NK-92 (cell line): ENCODE data around the gene TNFRSF4.
"Not testable (repeated sequence)": the region's sequence is repeated elsewhere in the genome, so short reads cannot be mapped to it uniquely, and the experiment has no call there.

Experiments used
- DNase-seq: peaks from one replicate; lab custom pipeline; 2025; ENCODE audit not compliant: unreplicated experiment; lab: John Stamatoyannopoulos, UW

TNFRSF4 gene

DNA sequence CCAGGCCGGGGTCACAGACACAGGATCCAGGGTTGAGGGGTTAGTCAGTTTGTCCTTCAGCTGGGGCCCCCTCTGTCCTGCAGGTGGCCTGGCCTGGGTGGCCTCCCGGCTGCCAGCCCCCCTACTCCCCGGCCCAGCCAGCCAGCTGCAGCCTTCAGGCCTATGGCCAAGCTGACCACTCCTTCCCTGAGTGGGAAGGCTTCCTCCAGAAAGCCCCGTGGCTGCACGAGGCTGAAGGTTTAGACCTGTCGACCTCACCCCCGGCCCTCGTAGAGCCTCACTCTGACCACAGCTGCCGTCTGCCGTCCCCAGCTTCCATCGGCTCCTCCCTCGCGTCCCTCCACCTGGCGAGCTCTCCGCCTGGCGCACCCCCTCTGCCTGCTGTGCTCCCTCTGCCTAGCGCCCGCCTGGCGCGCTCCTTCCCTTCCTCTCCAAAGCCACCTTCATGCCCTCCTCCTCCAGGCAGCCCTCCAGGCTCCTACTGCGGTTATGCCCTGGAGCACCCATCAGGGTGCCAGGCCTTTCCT, 30.7 kb downstream of the TNFRSF4 start:
- DNase-seq, result no peak

DNA sequence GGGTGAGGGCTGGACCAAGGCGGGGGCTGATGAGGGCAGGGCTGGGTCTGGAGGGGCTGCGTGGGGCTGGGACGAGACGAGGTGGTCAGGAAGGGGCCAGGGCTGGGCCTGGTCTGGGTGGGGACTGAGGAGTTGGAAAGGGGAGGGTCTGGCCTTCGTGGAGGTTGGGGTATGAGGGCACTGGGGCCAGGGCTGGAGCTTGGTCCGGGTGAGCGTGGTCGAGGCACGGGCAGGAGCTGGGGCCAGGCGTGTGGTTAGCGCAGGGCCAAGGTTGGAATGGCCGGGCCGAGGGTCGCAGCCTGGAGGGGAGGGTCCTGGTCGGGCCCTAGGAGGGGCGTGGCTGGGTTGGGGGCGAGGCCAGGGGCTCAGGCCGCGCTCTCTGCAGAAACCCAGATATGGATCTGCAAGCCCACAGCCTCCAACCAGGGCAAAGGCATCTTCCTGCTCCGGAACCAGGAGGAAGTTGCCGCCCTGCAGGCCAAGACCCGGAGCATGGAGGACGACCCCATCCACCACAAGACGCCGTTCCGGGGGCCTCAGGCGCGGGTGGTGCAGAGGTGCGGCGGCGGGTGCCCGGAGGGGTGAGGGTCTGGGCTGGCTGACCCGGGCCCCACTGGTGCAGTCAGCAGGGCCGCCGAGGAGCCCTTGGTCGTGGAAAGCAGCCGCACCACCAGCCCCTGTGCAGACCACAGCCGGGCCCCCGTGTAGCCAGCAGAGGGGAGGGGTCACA, 31.3 kb downstream of the TNFRSF4 start:
- DNase-seq, result no peak

DNA sequence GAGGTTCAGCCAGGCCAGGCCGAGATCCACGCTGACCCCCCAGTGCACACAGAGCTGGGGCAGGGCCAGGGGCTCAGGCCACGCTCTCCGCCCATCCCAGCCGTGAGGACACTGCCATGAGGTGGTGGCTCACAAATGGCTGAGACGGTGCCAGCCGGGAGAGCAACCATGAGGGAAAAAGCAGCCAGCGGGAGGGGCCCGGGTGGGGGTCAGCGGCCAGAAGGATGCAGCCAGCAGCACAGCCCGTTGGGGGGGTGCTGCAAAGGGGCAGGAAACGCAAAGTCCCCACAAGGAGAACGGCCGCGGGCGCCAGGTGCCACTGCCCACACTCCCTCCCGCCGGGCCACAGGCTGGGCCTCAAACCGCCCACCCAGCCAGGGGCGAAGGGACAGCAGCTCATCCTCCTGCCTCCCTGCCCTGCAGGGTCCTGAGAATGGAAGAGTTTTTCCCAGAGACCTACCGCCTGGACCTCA, 32.0 kb downstream of the TNFRSF4 start:
- no peak for DNase-seq

DNA sequence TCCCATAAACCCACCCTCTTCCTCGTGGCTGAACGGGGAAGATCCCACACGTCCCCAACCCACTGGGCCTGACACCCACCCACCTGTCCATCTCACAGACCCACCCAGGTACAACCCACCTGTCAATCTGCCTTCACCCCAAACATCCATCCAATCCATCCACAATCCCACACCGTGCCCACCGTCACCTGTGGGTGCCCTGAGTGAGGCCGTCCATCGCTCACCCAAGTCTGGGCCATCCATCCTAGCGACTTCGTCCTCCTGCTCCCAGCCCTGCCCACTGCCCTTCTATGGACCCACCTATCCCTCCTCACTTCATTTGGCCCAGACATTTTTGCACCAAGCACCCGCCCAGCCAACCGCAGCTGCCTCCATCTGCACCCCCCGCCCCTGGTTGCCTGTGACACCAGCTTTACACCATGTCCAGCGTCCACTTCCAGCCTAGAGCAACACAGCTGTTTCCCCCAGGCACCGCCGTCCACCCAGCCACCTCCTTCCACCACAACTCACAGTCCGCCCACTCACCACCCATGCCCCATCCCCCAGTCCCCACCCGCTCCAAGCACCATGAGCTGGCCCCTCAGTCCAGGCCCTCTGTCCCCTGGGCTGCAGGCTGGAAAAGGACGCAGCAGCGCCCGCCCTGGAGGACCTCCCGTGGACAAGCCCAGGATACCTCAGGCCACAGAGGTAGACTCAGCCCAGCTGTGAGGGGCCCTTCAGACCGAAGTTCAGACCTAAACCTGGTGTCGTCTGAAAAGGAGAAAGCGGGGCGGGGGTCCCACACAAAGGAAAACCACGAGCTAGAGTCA, 32.6 kb downstream of the TNFRSF4 start:
- no peak for DNase-seq

DNA sequence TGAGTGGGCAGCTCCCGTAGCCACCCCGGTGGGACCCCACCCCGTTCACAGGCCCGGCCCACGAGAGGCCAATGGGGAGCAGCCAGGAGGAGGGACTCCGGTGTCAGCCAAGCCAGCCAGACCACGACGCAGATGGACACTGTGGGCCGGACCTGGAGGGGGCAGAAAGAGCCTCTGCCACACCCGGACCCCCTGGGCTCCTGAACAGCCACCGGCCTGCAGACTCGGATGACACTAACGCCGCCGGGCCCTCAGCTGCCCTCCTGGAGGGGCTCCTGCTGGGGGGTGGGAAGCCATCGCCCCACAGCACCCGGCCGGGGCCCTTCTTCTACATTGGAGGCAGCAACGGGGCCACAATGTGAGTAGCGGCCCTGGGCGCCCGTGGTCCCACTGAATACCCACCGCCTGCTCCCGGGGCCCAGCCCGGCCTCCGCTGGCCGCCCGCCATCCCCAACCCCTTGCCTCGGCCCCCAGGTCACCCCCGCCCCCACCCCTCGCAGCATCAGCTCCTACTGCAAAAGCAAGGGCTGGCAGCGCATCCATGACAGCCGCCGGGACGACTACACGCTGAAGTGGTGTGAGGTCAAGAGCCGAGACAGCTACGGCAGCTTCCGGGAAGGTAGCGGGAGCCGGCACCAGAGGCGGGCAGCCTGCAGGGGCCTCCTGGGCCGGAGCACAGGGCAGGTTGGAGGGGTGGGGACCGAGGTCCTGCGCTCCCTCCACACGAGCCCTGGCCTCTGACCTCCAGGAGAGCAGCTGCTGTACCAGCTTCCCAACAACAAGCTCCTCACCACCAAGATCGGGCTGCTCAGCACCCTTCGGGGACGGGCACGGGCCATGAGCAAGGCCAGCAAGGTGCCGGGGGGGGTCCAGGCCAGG, 33.7 kb downstream of the TNFRSF4 start:
- no peak for DNase-seq

DNA sequence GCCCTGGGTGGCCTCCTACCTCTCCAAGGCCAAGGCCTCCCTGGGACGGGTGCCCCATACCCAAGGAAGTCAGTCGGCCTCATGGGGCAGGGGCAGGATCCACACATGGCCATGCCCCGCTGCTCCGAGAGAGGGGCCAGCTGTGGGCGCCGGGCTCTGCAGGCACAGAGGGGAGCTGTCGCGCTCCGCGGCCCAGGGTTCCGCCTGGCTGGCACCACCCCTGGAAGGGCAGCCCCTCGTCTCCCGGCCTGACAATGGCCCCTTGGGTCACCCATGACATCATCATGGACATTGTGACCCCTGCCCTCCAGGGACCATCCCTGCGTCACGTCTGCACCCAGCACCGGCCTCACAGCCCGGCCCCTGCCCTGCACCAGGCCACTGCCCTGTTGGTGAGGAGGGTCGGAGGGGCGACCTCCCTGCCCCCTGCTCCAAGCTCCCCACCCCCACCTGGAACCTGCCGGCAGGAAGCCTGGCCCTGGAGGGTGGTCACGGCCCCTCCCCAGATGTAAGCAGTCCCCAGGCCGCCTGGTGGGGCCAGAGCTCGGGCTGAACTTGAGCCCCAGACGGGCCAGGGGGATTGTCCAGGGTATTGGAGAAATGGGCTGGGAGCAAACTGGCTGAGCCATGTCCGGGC, 34.5 kb downstream of the TNFRSF4 start:
- DNase-seq, result no peak

DNA sequence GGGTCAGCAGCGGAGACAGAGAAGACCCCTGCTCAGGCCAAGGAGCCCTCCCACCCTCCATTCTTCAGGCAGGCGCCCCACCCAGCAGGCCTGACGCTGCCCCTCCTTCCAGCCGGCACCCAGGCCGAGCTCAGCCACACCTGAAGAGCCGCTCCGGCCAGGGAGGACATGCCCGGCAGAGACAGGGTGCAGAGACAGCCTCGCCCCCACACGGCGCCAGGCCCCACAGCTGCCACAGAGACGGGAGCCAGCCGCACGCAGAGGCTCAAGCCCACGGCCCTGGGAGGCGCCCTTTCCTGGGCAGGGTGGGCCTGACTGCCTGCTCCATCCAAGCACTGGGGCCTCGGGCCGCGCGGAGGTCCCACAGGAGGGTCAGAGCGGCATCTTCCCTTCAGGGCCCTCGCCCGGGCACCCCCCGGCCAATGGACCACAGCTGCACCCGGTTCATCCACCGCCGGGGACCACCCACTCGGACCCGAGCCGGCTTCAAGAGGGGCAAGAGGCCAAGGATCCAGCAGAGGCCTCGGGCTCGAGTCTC, 35.1 kb downstream of the TNFRSF4 start:
- DNase-seq, result no peak

DNA sequence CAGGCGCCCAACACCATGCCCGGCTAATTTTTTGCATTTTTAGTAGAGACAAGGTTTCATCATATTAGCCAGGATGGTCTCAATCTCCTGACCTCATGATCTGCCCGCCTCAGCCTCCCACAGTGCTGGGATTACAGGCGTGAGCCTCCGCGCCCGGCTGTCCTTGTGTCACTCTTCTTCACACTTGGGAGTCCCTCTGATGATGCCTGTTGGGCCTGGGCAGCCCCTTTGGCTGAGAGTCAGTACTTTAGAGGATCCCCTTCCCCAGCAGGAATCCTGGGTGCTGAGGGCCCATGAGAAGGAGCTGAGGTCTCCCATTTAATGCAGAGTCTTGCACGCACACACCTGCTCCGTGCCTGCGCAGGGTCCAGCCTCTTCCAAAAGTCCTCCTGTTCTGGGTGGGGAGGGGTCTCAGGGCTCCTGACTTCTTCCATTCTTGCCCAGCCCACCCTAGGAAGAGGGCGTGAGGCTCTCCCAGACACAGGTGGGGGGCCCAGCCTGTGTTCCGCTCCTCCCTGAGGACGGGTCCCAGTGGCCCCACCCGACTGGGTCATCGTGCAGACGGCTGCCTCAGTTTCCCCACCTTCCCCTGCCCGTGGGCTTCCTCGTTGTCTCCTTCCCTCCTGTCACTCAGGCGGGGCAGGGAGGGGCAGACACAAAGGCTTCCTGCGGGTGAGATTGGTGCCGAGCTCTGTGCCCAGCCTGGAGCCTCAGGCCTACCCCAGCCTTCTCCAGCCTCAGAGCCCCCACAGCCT, 36.3 kb downstream of the TNFRSF4 start:
- DNase-seq, result no peak

DNA sequence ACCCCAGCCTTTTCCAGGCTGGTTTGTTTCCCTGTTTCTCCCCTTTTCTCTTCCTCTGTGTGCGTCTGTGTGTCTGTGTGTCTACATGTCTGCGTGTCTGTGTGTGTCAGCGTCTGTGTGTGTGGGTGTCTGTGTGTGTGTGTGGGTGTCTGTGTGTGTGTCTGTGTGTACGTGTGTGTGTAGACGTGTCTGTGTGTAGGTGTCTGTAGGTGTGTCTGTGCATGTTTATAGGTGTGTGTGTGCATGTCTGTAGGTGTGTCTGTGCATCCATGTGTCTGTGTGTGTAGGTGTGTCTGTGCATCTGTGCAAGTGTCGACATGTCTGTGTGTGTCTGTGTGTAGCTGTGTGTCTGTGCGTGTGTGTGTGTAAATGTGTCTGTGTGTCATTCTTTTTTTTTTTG, 37.0 kb downstream of the TNFRSF4 start:
- DNase-seq, result no peak

DNA sequence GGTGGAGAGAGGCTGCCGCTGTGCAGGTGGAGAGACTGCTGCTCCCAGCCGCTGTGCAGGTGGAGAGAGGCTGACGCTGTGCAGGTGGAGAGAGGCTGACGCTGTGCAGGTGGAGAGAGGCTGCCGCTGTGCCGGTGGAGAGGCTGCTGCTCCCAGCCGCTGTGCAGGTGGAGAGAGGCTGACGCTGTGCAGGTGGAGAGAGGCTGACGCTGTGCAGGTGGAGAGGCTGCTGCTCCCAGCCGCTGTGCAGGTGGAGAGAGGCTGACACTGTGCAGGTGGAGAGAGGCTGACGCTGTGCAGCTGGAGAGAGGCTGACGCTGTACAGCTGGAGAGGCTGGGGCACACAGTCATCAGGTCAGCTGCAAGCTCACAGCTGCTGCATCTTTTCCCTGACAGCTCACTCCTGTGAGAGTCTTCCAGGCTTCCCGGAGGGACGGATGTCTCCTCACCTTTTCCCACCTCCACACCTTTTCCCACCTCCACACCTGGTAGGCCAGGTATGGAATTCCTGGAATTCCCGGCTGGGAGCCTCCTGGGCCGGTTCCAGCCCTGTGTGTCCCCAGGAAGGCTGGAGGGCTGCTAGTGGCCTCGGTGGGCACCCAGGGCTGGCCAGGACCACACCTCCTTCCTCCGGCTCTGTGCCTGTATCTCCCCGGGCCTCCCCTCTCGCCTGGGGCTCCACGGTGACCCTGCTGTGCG, 37.7 kb downstream of the TNFRSF4 start:
- DNase-seq, result not testable (repeated sequence)

DNA sequence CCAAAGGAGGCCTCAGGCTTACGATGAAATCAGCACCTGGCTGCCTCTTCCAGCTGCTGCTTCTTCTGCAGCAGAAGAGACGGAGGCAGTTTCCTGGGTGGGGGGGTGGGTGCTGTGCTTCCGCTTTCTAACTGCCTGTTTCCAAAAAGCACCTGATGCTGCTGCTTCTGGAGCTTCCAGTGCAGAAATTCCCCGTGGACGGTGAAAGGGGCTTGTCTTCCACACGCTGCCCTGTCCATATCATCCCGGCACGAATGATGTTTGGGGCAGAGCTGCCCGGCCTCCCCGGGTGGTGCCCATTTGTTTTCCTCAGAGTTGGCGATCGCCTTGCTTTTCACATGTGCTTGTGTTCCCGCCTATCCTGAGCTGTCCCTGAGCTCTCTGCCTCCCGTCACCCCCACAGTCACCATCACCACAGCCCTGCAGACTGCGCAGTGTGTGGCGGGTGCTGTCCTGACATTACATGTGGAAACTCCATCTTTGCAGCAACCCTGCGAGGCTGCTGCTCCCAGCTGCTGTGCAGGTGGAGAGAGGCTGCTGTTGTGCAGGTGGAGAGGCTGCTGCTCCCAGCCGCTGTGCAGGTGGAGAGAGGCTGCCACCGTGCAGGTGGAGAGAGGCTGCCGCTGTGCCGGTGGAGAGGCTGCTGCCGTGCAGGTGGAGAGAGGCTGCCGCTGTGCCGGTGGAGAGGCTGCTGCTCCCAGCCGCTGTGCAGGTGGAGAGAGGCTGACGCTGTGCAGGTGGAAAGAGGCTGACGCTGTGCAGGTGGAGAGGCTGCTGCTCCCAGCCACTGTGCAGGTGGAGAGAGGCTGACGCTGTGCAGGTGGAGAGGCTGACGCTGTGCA, 38.5 kb downstream of the TNFRSF4 start:
- DNase-seq, result no peak

DNA sequence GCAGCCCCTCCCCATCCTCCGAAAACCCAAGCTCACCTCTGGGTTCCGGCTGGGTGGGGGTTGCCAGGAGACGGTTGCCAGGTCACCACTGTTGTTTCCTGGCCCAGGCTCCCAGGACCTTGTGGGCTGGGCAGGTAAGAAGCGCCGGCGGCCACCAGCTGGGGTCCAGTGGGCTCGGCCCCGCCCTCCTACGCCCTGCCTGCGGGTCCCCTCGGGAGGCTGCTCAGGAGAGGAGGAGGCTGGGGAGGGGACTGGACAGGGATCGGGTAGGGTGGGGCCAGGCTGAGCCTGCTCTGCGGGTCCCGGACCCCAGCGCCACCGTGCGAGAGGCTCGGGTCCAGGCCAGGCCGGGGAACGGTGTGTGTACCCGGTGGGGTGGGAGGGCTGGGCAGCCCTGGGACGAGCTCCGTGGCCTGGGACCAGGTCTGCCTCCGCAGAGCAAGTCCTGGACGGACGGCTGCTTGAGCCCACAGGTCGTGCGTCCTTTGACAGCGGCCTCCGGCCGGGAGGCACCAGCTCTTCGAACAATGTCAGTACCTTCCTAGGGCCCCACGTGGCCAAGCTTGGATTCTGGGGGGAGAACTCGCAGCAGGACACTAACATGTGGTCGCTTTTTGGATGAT, 40.0 kb downstream of the TNFRSF4 start, which contains the start of gene TTLL10:
Gene TTLL10, plus strand, starts transcription at position 88 of the 623 bp plus-strand sequence. CDS start 5,336 bp downstream, outside the sequence.
- DNase-seq, result no peak

DNA sequence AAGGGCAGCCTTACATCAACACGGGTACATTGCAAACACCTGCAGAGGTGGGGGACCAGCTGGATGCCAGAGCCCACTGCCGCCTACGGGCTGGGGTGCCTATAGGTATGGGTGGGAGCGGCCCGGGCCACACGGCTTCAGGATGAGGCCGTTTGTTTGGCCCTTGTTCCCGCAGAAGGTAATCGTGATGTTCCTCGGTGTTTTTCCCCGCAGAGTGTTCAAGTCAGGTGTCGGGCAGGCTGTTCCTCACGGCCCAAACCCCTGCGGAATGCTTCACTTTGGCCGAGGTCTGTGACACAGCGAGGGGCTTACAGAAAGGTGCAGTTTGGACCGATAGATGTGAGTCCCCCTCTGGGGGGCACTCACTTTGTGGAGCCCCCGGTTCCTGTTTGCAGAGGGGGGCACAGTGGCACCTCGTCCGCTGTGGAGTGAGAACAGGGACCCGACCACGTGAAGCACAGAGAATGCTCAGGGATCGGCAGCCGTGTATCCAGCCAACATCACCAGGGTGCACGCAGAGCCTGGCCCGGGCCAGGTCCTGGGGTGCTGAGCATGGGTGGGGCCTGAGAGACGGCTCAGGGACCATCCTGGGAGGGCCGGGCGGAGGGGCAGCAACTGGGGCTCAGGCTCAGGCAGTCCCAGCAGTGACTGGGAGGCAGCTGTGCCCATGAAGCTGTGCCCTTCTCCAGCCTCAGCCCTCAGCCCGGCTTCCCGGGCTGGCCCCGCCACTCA, 40.7 kb downstream of the TNFRSF4 start:
- no peak for DNase-seq

DNA sequence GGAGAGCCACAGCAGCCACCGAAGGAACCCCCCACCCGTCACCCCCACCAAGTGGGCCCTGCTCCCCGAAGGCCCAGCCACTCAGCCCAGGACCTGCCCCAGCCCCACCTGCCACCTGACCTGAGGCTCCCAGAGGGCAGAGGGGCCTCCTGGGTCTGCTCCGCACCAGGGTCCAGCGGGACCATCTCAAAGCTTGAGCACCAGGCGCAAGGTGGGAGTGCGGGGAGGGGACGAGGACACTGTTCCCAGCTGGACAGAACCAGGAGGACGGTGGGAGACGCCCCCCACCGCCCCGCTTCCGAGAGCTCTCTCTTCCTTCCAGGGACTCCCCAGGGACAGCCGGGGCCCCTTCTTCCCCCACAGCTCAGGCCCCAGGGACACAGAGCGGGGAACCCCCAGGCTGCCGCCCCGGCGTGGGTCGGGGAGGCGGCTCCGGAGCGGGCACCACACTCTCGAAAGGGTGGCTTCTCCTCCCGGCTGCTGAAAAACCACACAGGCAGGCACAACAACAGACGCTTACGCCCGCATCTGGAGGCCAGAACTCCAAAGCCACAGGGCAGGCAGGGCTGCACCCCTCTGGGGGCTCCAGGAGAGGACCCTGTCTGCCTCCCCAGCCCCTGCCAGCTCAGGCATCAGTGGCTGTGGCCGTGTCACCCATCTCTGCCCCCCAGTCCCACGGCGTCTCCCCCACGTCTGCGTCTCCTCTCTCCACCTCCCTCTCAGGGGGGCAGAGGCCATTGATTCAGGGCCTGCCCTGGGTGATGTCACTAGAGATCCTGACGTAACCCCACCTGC, 42.2 kb downstream of the TNFRSF4 start:
- no peak for DNase-seq

DNA sequence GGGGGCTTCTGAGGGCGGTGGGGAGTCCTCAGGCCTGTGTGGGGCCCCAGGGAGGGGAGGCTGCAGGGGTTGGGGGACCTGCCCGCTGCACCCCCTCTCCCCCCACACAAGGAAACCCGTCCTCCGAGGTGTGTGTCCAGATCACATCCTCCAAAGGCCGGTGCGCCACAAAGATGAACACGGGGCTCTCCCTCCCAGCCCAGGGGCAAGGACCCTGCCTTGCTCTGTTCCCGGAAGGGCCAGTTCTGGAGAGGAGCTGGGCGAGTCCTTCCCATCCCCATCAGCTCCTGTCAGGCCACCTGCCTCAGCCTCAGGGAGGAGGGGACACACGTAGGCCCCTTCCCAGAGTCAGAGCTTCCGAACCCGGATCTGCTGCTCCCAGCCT, 42.8 kb downstream of the TNFRSF4 start:
- no peak for DNase-seq
